Glomerular visceral epithelial cell (primary cell): ENCODE data around the gene HSPB7.
A peak's percentile ranks its signal among the peaks of the same experiment; 100 is the strongest.
"Not testable (repeated sequence)": the region's sequence is repeated elsewhere in the genome, so short reads cannot be mapped to it uniquely, and the experiment has no call there.

ENCODE experiments used
- DNase-seq: peaks from one replicate; pipeline ENCODE4 v3.0.0-alpha.2; 2016; ENCODE audit errors: extremely low spot score

HSPB7 gene

GRCh38 chr1:16006552-16007485 lies 11.0 kb downstream of the HSPB7 start:
- no peak for DNase-seq

GRCh38 chr1:16006010-16006409 lies 11.8 kb downstream of the HSPB7 start:
- DNase-seq: no peak

GRCh38 chr1:16005597-16005996 lies 12.2 kb downstream of the HSPB7 start:
- DNase-seq: no peak

GRCh38 chr1:16001274-16001673 lies 16.6 kb downstream of the HSPB7 start:
- not testable (repeated sequence) for DNase-seq

- no peak for DNase-seq
Observed at GRCh38 chr1:15998929-15999328, 18.9 kb downstream of the HSPB7 start.

- DNase-seq: no peak
Observed at GRCh38 chr1:15997637-15998280, 20.1 kb downstream of the HSPB7 start.

GRCh38 chr1:15997076-15997585 lies 20.7 kb downstream of the HSPB7 start:
- no peak for DNase-seq

GRCh38 chr1:15994590-15995351 lies 23.1 kb downstream of the HSPB7 start:
- DNase-seq: peak; percentile 55

- DNase-seq: no peak
Observed at GRCh38 chr1:15994081-15994480, 23.8 kb downstream of the HSPB7 start.

- DNase-seq: no peak
Observed at GRCh38 chr1:15993666-15994065, 24.2 kb downstream of the HSPB7 start.

- no peak for DNase-seq
Observed at GRCh38 chr1:15992582-15993500, 25.0 kb downstream of the HSPB7 start.

GRCh38 chr1:15992187-15992553 lies 25.7 kb downstream of the HSPB7 start:
- DNase-seq: no peak

- no peak for DNase-seq
Observed at GRCh38 chr1:15991427-15992186, 26.2 kb downstream of the HSPB7 start.

- no peak for DNase-seq
Observed at GRCh38 chr1:15989776-15990175, 28.1 kb downstream of the HSPB7 start.

GRCh38 chr1:15988856-15989736 lies 28.7 kb downstream of the HSPB7 start:
- DNase-seq: no peak

GRCh38 chr1:15985611-15986297 lies 32.1 kb downstream of the HSPB7 start:
- DNase-seq: peak; percentile 59

GRCh38 chr1:15983275-15983674 lies 34.6 kb downstream of the HSPB7 start:
- no peak for DNase-seq

GRCh38 chr1:15981679-15982078 lies 36.2 kb downstream of the HSPB7 start:
- no peak for DNase-seq

- DNase-seq: not testable (repeated sequence)
Observed at GRCh38 chr1:15977947-15978346, 39.9 kb downstream of the HSPB7 start.
